KMS-11 (cell line): Measurements from ENCODE around the gene CES3.

ENCODE experiments used
- H2AFZ ChIP-seq: fragments of 200-600 bp; sonication (generic); 2 replicates; pipeline ENCODE4 v1.6.1; 2016; ENCODE audit warnings: antibody characterized with exemption, mixed run types, low read depth
- H3K27ac ChIP-seq: fragments of 200-600 bp; sonication (generic); 2 replicates; pipeline ENCODE4 v1.6.1; 2016; ENCODE audit warnings: mild to moderate bottlenecking, mixed run types
- H3K27me3 ChIP-seq: fragments of 200-600 bp; sonication (generic); 2 replicates; pipeline ENCODE4 v1.6.1; 2017; ENCODE audit warnings: mild to moderate bottlenecking, low read depth, mixed run types, moderate library complexity; ENCODE audit not compliant: insufficient read depth
- H3K36me3 ChIP-seq: fragments of 200-600 bp; sonication (generic); 2 replicates; pipeline ENCODE4 v1.6.1; 2017; ENCODE audit warnings: mild to moderate bottlenecking, mixed run types; ENCODE audit not compliant: insufficient read depth
- H3K4me1 ChIP-seq: fragments of 200-600 bp; sonication (generic); 2 replicates; pipeline ENCODE4 v1.6.1; 2016; ENCODE audit warnings: mild to moderate bottlenecking, low read depth, mixed run types; ENCODE audit not compliant: poor library complexity, severe bottlenecking
- H3K4me2 ChIP-seq: fragments of 200-600 bp; sonication (generic); 2 replicates; pipeline ENCODE4 v1.7.0; 2016; ENCODE audit warnings: mild to moderate bottlenecking, mixed run types
- H3K4me3 ChIP-seq: fragments of 200-600 bp; sonication (generic); IDR thresholded peaks from 2 replicates; pipeline ENCODE4 v1.6.1; 2017; ENCODE audit warnings: low read depth, low read length, mixed read lengths; ENCODE audit not compliant: insufficient read depth
- H3K79me2 ChIP-seq: fragments of 200-600 bp; sonication (generic); 2 replicates; pipeline ENCODE4 v1.6.1; 2016; ENCODE audit warnings: low read depth, mixed run types; ENCODE audit not compliant: insufficient read depth
- H3K9ac ChIP-seq: fragments of 200-600 bp; sonication (generic); 2 replicates; pipeline ENCODE4 v1.6.1; 2016; ENCODE audit warnings: mild to moderate bottlenecking, mixed run types
- H4K20me1 ChIP-seq: fragments of 200-600 bp; sonication (generic); 2 replicates; pipeline ENCODE4 v1.6.1; 2016; ENCODE audit warnings: mild to moderate bottlenecking, mixed run types; ENCODE audit not compliant: insufficient read depth
- TF ChIP-seq, protein P1 (sequence below): fragments of 200-600 bp; sonication (generic); conservative IDR thresholded peaks from 2 replicates; pipeline ENCODE4 v1.6.1; 2017; ENCODE audit warnings: low read depth, mild to moderate bottlenecking, antibody characterized with exemption, low read length, moderate library complexity, mixed read lengths

Gene CES3

DNA sequence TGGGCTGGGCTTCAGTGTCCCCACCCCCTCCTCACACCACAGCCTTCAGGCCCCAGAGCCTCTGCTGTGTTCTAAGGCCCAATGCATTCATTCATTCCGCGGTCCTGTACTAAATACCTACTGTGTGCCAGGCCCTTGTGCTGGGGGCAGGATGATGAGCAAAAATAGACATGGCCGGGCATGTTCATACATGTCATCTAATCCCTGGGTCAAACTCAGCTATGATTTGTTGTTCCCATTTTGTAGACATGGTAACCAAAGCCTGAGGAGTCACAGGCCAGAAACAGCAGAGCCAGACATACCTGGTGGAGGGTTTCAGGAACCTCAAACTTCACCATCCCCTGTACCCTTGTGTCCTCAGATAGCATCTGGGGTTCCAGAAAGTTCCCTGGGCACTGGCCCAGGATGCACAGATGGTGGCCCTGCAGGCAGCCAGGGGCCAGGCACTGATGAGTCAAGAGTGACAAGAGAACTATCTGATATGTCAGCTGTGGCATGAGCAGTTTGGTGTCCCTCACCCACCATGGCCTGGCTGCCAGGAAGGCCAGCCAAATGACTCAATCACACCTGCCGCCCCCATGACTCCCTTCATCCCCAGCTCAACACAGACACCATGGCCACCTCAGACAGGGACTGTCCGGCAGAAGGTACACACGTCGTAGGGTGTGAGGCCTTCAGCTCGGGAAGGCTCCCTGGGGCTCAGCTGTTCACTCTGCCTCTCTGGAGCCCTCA lies 33.0 kb upstream of the CES3 start:
- 0 out of 2 replicates have a peak, but pooled peaks cover 5% of the 10 kb centered on the region for H3K27me3 ChIP-seq
- H3K9ac ChIP-seq: peak overlapping the region; percentile 34; the same call in 1 of the 2 replicates
- no peak overlapping the region for H2AFZ ChIP-seq
- no peaks in the 10 kb centered on the region for H4K20me1 ChIP-seq
- TF ChIP-seq, protein P1, sequence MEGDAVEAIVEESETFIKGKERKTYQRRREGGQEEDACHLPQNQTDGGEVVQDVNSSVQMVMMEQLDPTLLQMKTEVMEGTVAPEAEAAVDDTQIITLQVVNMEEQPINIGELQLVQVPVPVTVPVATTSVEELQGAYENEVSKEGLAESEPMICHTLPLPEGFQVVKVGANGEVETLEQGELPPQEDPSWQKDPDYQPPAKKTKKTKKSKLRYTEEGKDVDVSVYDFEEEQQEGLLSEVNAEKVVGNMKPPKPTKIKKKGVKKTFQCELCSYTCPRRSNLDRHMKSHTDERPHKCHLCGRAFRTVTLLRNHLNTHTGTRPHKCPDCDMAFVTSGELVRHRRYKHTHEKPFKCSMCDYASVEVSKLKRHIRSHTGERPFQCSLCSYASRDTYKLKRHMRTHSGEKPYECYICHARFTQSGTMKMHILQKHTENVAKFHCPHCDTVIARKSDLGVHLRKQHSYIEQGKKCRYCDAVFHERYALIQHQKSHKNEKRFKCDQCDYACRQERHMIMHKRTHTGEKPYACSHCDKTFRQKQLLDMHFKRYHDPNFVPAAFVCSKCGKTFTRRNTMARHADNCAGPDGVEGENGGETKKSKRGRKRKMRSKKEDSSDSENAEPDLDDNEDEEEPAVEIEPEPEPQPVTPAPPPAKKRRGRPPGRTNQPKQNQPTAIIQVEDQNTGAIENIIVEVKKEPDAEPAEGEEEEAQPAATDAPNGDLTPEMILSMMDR: no peak
- no peak overlapping the region for H3K4me3 ChIP-seq
- H3K36me3 ChIP-seq: no peaks in the 10 kb centered on the region
- peaks cover 50% of the 10 kb centered on the region for H3K4me1 ChIP-seq
- peaks cover 5% of the 10 kb centered on the region for H3K79me2 ChIP-seq
- H3K27ac ChIP-seq: peak overlapping the region; percentile 69
- peak overlapping the region; percentile 96; the same call in 1 of the 2 replicates for H3K4me2 ChIP-seq

GRCh38 chr16:66928702-66929388 lies 32.2 kb upstream of the CES3 start:
- H3K4me1 ChIP-seq: peaks cover 55% of the 10 kb centered on the region
- no peak overlapping the region for H3K4me2 ChIP-seq
- H3K36me3 ChIP-seq: no peaks in the 10 kb centered on the region
- peak overlapping the region; percentile 69; the same call in 1 of the 2 replicates for H3K27ac ChIP-seq
- 0 out of 2 replicates have a peak, but pooled peaks cover 5% of the 10 kb centered on the region for H3K27me3 ChIP-seq
- no peak overlapping the region for H3K4me3 ChIP-seq
- TF ChIP-seq, protein P1: peak; percentile 70
- H3K79me2 ChIP-seq: peaks cover 13% of the 10 kb centered on the region
- H4K20me1 ChIP-seq: no peaks in the 10 kb centered on the region
- no peak overlapping the region for H3K9ac ChIP-seq
- H2AFZ ChIP-seq: no peak overlapping the region

- no peaks in the 10 kb centered on the region for H4K20me1 ChIP-seq
- H3K4me1 ChIP-seq: peaks cover 56% of the 10 kb centered on the region
- no peak overlapping the region for H3K9ac ChIP-seq
Measured at GRCh38 chr16:66930189-66930588, 30.9 kb upstream of the CES3 start.

DNA sequence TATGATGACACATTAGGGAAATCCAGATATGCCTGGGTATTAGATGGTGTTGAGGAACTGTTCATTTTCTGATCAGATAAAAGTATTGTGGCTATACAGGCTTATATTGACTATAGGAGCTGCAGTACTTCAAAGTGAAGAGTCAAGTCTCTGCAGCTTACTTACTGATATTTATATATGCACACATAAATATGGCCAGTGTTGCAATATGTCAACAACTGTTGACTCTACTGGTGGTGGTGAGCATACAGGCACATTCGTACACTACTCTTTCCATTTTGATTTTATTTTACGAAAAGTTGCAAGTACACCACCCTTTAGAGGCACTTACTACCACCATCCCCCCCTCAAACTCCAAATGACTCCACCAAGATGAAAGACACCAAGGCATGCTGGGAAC lies 29.4 kb upstream of the CES3 start:
- Histone ChIP-seq H3K79me2 (peaks cover 22% of the 10 kb centered on the region), H3K9ac (no peak overlapping the region), H3K27ac (no peak overlapping the region), H4K20me1 (no peaks in the 10 kb centered on the region), H3K4me1 (peaks cover 54% of the 10 kb centered on the region), H3K4me2 (no peak overlapping the region), H3K4me3 (no peak overlapping the region), H2AFZ (no peak overlapping the region), H3K27me3 (no peaks in the 10 kb centered on the region), H3K36me3 (no peaks in the 10 kb centered on the region)
- TF ChIP-seq, protein P1: no peak

More at GRCh38 chr16:66930189-66930588, 30.9 kb upstream of the CES3 start:
- Histone ChIP-seq H3K79me2 (peaks cover 18% of the 10 kb centered on the region), H3K27ac (no peak overlapping the region), H3K4me3 (no peak overlapping the region), H2AFZ (no peak overlapping the region), H3K4me2 (no peak overlapping the region), H3K36me3 (no peaks in the 10 kb centered on the region), H3K27me3 (0 out of 2 replicates have a peak, but pooled peaks cover 4% of the 10 kb centered on the region)
- TF ChIP-seq, protein P1: no peak
